H1 (cell line): Measurements from ENCODE around the gene TSR3. TPM values are rescaled to one million over a fixed set of nuclear protein-coding genes. Genes with fewer than 3 reads are reported as not detected.

Experiments
- CTCF ChIA-PET: fragments of 300-600 bp; sonication (Branson Sonifier 250); formaldehyde crosslinking; loops from one replicate; lab custom pipeline; 2021; ENCODE audit not compliant: partially characterized antibody; lab: Charles Lee
- POLR2A ChIA-PET: fragments of 300-600 bp; sonication (Branson Sonifier 250); formaldehyde crosslinking; loops from one replicate; lab custom pipeline; 2021; ENCODE audit warnings: inconsistent platforms; ENCODE audit not compliant: partially characterized antibody; lab: Charles Lee
- DNase-seq, 2 experiments: peaks; one replicate each; pipeline versions ENCODE4 v3.0.0 to v3.0.0-alpha.2; 2010 to 2022; ENCODE audit warnings: low spot score in 2 of 2, low read depth in 1 of 2, mixed read lengths in 1 of 2
- FAIRE-seq: peaks from 2 replicates; lab custom pipeline; 2011; peaks lifted over from hg19 to GRCh38; lab: Jason Lieb, UNC
- H2AFZ ChIP-seq: 2 replicates; pipeline ENCODE4 v1.8.1; 2012; ENCODE audit warnings: low read length, inconsistent platforms
- H2AK5ac ChIP-seq: 2 replicates; pipeline ENCODE4 v1.6.1; 2013; ENCODE audit warnings: low read depth, low read length
- H2BK120ac ChIP-seq: replicated peaks from 2 replicates; pipeline ENCODE3; 2013; ENCODE audit warnings: low read depth, low read length, inconsistent platforms
- H2BK12ac ChIP-seq: 2 replicates; pipeline ENCODE4 v1.6.1; 2013; ENCODE audit warnings: low read depth, low read length
- H2BK15ac ChIP-seq: 2 replicates; pipeline ENCODE4 v1.6.1; 2013; ENCODE audit warnings: low read length
- H2BK20ac ChIP-seq: 2 replicates; pipeline ENCODE4 v1.6.1; 2013; ENCODE audit warnings: low read length
- H2BK5ac ChIP-seq: 2 replicates; pipeline ENCODE4 v1.6.1; 2013; ENCODE audit warnings: low read depth, low read length
- H3K14ac ChIP-seq: 2 replicates; pipeline ENCODE4 v1.6.1; 2013; ENCODE audit warnings: inconsistent platforms; ENCODE audit not compliant: insufficient read length
- H3K18ac ChIP-seq: 2 replicates; pipeline ENCODE4 v1.6.1; 2013; ENCODE audit warnings: low read length; ENCODE audit errors: extremely low read depth
- H3K23ac ChIP-seq: 2 replicates; pipeline ENCODE4 v1.6.1; 2013; ENCODE audit warnings: inconsistent platforms; ENCODE audit not compliant: insufficient read length
- H3K23me2 ChIP-seq: 2 replicates; pipeline ENCODE4 v1.6.1; 2013; ENCODE audit warnings: low read depth, low read length
- H3K27ac ChIP-seq: 2 replicates; pipeline ENCODE4 v1.6.1; 2011; ENCODE audit warnings: low read depth, low read length, inconsistent platforms
- H3K27me3 ChIP-seq, 4 experiments: replicated peaks in 1 of 4; 1 replicate in 1 of 4; 2 replicates in 3 of 4; pipeline versions ENCODE4 v1.6.1 to v1.8.1; 2011 to 2013; ENCODE audit warnings: low read length in 3 of 4, mild to moderate bottlenecking in 3 of 4, inconsistent platforms in 2 of 4, mixed read lengths in 2 of 4, moderate library complexity in 1 of 4; ENCODE audit not compliant: control insufficient read depth in 3 of 4, insufficient read depth in 3 of 4; ENCODE audit errors: extremely low read depth in 1 of 4
- H3K36me3 ChIP-seq, 4 experiments: 2 replicates each; pipeline versions ENCODE4 v1.6.1 to v1.8.1; 2011 to 2013; ENCODE audit warnings: mild to moderate bottlenecking in 4 of 4, low read length in 3 of 4, moderate library complexity in 2 of 4, control low read depth in 1 of 4, inconsistent platforms in 1 of 4; ENCODE audit not compliant: insufficient read depth in 4 of 4, control insufficient read depth in 2 of 4
- H3K4ac ChIP-seq: replicated peaks from 2 replicates; pipeline ENCODE3; 2013; ENCODE audit warnings: low read length, low read depth, mixed read lengths, inconsistent platforms; ENCODE audit not compliant: insufficient read length
- H3K4me1 ChIP-seq, 4 experiments: replicated peaks in 1 of 4; 1 replicate in 1 of 4; 2 replicates in 3 of 4; pipeline versions ENCODE4 v1.6.1 to v1.8.1; 2011 to 2013; ENCODE audit warnings: low read length in 3 of 4, inconsistent platforms in 2 of 4, mixed read lengths in 1 of 4; ENCODE audit not compliant: insufficient read depth in 4 of 4, control insufficient read depth in 3 of 4
- H3K4me2 ChIP-seq, 2 experiments: 2 replicates each; pipeline versions ENCODE4 v1.6.1 to v1.8.1; 2011 to 2013; ENCODE audit warnings: low read depth in 2 of 2, low read length in 2 of 2, control low read depth in 1 of 2, inconsistent platforms in 1 of 2, mild to moderate bottlenecking in 1 of 2; ENCODE audit not compliant: insufficient read depth in 1 of 2
- H3K4me3 ChIP-seq, 4 experiments: fragments of 200-600, 300-600 bp in 1 of 4; sonication (generic), shearing (Covaris generic), sonication (Bioruptor Twin) in 1 of 4; 2 replicates each; pipeline versions ENCODE4 v1.5.1 to v1.8.1; 2011 to 2016; ENCODE audit warnings: low read length in 4 of 4, low read depth in 3 of 4, control low read depth in 2 of 4, inconsistent platforms in 2 of 4, mild to moderate bottlenecking in 2 of 4, mixed read lengths in 1 of 4, moderate library complexity in 1 of 4; ENCODE audit not compliant: insufficient read depth in 2 of 4; ENCODE audit errors: extremely low read depth in 1 of 4
- H3K56ac ChIP-seq: replicated peaks from 2 replicates; pipeline ENCODE3; 2013; ENCODE audit warnings: low read depth, mild to moderate bottlenecking, mixed read lengths, low read length, inconsistent platforms; ENCODE audit not compliant: insufficient read length
- H3K79me1 ChIP-seq: 2 replicates; pipeline ENCODE4 v1.6.1; 2013; ENCODE audit warnings: low read depth, low read length, control low read depth
- H3K79me2 ChIP-seq, 2 experiments: 2 replicates each; pipeline versions ENCODE4 v1.6.1 to v1.8.1; 2012 to 2013; ENCODE audit warnings: low read length in 2 of 2, mild to moderate bottlenecking in 2 of 2, inconsistent platforms in 1 of 2; ENCODE audit not compliant: insufficient read depth in 2 of 2, control insufficient read depth in 1 of 2
- H3K9ac ChIP-seq, 4 experiments: replicated peaks in 1 of 4; 1 replicate in 1 of 4; 2 replicates in 3 of 4; pipeline versions ENCODE4 v1.6.1 to v1.8.1; 2011 to 2013; ENCODE audit warnings: low read depth in 3 of 4, low read length in 3 of 4, control low read depth in 2 of 4, mild to moderate bottlenecking in 2 of 4, moderate library complexity in 2 of 4, inconsistent platforms in 1 of 4; ENCODE audit errors: extremely low read depth in 1 of 4
- H3K9me3 ChIP-seq, 2 experiments: 2 replicates each; pipeline versions ENCODE4 v1.6.1 to v1.8.1; 2012 to 2013; ENCODE audit warnings: mild to moderate bottlenecking in 2 of 2, moderate library complexity in 2 of 2, control low read depth in 1 of 2, inconsistent platforms in 1 of 2, low read depth in 1 of 2, low read length in 1 of 2, mixed read lengths in 1 of 2; ENCODE audit not compliant: insufficient read depth in 2 of 2
- H4K20me1 ChIP-seq, 2 experiments: replicated peaks in 1 of 2; 2 replicates each; pipeline versions ENCODE3 to v1.8.1; 2011 to 2013; ENCODE audit warnings: inconsistent platforms in 2 of 2, low read length in 2 of 2, mild to moderate bottlenecking in 1 of 2; ENCODE audit not compliant: insufficient read depth in 2 of 2, control insufficient read depth in 1 of 2
- H4K5ac ChIP-seq: 2 replicates; pipeline ENCODE4 v1.6.1; 2013; ENCODE audit warnings: low read length, low read depth, mixed read lengths, inconsistent platforms; ENCODE audit not compliant: insufficient read length
- H4K8ac ChIP-seq: 2 replicates; pipeline ENCODE4 v1.8.0; 2013; ENCODE audit warnings: mild to moderate bottlenecking, moderate library complexity, low read length, inconsistent platforms; ENCODE audit not compliant: insufficient read depth; ENCODE audit errors: extremely low read depth
- H4K91ac ChIP-seq: replicated peaks from 2 replicates; pipeline ENCODE3; 2013; ENCODE audit warnings: low read length, mixed read lengths, inconsistent platforms; ENCODE audit not compliant: insufficient read length
- ZNF274 ChIP-seq: IDR thresholded peaks from 2 replicates; pipeline ENCODE4 v1.7.0; 2012; ENCODE audit warnings: low read length, borderline replicate concordance; ENCODE audit errors: extremely low read depth
- whole genome bisulfite sequencing, 2 experiments: shearing (Covaris generic) in 1 of 2; methylation state at CpG; one replicate each; pipeline versions ENCODE4 v1.1.6 to v1.1.7; 2013 to 2015; ENCODE audit warnings: low lambda C conversion rate in 2 of 2, mixed read lengths in 2 of 2, inconsistent platforms in 1 of 2, low coverage in 1 of 2, missing lambda C conversion rate in 1 of 2; ENCODE audit not compliant: insufficient replicate concordance in 2 of 2, insufficient coverage in 1 of 2, insufficient read length in 1 of 2; ENCODE audit errors: extremely low coverage in 1 of 2, missing lambda C conversion rate in 1 of 2; 5-methylcytosine and 5-hydroxymethylcytosine counted together
- polyA plus RNA-seq, 7 experiments: library from polyadenylated mRNA; depleted of rRNA in 3 of 7; stranded (reverse) in 5 of 7; unstranded in 2 of 7; fragments of >200 nt in 5 of 7; fragments of 200-250 nt in 2 of 7; gene quantifications; 1 replicate in 5 of 7; 2 replicates in 1 of 7; 4 replicates in 1 of 7; pipeline versions ENCODE4 v1.2.1 to v1.2.3, GENCODE V29; 2011 to 2013; ENCODE audit warnings: missing spikeins in 2 of 7, mixed read lengths in 2 of 7
- total RNA-seq: library from RNA; stranded (reverse); fragmentation: NEBNext Ultra II Directional; extraction: Animal tissue kit (Norgen Biotek cat#: 25700); gene quantifications from 2 replicates; pipeline ENCODE4 v1.2.1, GENCODE V29; 2021

The TSR3 gene
- total and polyA plus RNA-seq, 2 of the 8 experiments (the other 6 are each of a cell fraction or from before 2014, with no cell fraction given) = 43.1 to 52.3 TPM

DNA sequence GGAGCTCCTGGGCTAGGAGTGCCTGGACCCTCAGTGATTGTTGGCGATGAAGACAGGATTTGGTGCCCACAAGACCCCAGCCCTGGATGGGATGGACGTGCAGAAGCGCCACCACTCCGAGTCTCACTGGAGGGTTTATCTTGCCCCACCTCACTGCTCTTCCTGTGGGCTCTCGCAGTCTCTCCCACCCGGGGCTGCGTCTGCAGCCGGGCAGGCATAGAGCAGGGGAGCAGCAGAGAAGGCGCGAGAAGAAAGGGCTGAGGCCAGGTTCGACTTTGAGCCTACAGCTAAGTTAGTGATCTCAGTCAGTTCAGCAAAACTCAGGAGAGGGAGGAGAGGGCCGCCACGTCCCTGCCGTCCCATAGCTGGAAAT lies 35.7 kb downstream of the TSR3 start:
- peak overlapping the region; percentile 62 for H4K8ac ChIP-seq
- no peak overlapping the region for H3K14ac ChIP-seq
- peaks cover 0 to 8% (median 5%) of the 10 kb centered on the region in 4 experiments; a peak in 5 of 7 replicates for H3K4me1 ChIP-seq
- H3K18ac ChIP-seq = no peak overlapping the region
- H4K91ac ChIP-seq = no peak overlapping the region
- no peaks in the 10 kb centered on the region for H3K27me3 ChIP-seq
- no peak overlapping the region for H2BK120ac ChIP-seq
- DNase-seq = no peak
- no peak overlapping the region for H3K27ac ChIP-seq
- H3K36me3 ChIP-seq = peaks cover 53 to 82% (median 68%) of the 10 kb centered on the region in 4 experiments
- no peak overlapping the region for H2BK12ac ChIP-seq
- H3K79me1 ChIP-seq = peaks cover 13% of the 10 kb centered on the region
- H3K4ac ChIP-seq = no peak overlapping the region
- 90% methylated on average over 13 of the region's 14 CpGs; no CpG with 5 or more reads in 1 of the 2 experiments for WGBS, 2 experiments
- H4K20me1 ChIP-seq = peaks cover 50 to 61% of the 10 kb centered on the region in 2 experiments
- H3K4me2 ChIP-seq = no peak overlapping the region
- no peaks in the 10 kb centered on the region for H3K9me3 ChIP-seq
- H3K23ac ChIP-seq = no peak overlapping the region
- POLR2A ChIA-PET = interaction anchor here (0.9 to 11.4 kb wide), 6 partner anchors 10 to 466 kb away, joined by 3 to 106 read pairs (median 3); partner anchors contain the start of genes NUBP2 and SPSB3
- H4K5ac ChIP-seq = no peak overlapping the region
- peaks cover 3% of the 10 kb centered on the region; the same call in 1 of the 2 replicates for H3K23me2 ChIP-seq
- peaks cover 24 to 64% of the 10 kb centered on the region in 2 experiments for H3K79me2 ChIP-seq
- FAIRE-seq = no peak
- H2BK5ac ChIP-seq = no peak overlapping the region
- no peak overlapping the region for H2AFZ ChIP-seq
- no peak overlapping the region for H3K4me3 ChIP-seq
- H3K56ac ChIP-seq = no peak overlapping the region
- no peak overlapping the region for H2AK5ac ChIP-seq
- H3K9ac ChIP-seq = no peak overlapping the region
- H2BK15ac ChIP-seq = no peak overlapping the region
- CTCF ChIA-PET = interaction anchor here (0.7 to 2.1 kb wide), 11 partner anchors 8 to 64 kb away, joined by 3 to 9 read pairs (median 4); no protein-coding TSS in a partner anchor
- H2BK20ac ChIP-seq = no peak overlapping the region
- TF ChIP-seq ZNF274 = no peak
